Measurements from ENCODE around the gene NEDD9.

GRCh38 chr6:11212664-11213063 lies 19.8 kb downstream of the NEDD9 start:
- TF ChIP-seq CTCF (IDR thresholded peaks at IDR 0.05) (no peak), EZH2 (IDR thresholded peaks at IDR 0.05; ENCODE audit: borderline replicate concordance, insufficient read depth, low read depth, low read length, poor library complexity, severe bottlenecking) (no peak)

All from B cell (primary cell).